HL-60/S4 treated with phorbol 12-myristate 13-acetate at 8.2 ng/mL for 4 days and 3 days (cell line): Measurements from ENCODE around the gene ST8SIA4.
"Not testable (repeated sequence)": the region's sequence is repeated elsewhere in the genome, so short reads cannot be mapped to it uniquely, and the experiment has no call there.

ENCODE experiments used
- in situ Hi-C: fragments of 300-500 bp; cut with MboI; formaldehyde crosslinking; loops from 2 replicates; pipeline ENCODE4 v1.15.0; 2022; ENCODE audit warnings: low sequenced_read_pairs

Gene ST8SIA4

GRCh38 chr5:100789694-100790093 is 113.4 kb downstream of the ST8SIA4 start:
- in situ Hi-C loops = no loop called here

- in situ Hi-C loops = no loop called here
These were observed 114.7 kb downstream of the ST8SIA4 start for GRCh38 chr5:100788417-100788816.

GRCh38 chr5:100787648-100788047 is 115.4 kb downstream of the ST8SIA4 start:
- in situ Hi-C loops = no loop called here

- in situ Hi-C loops = not testable (repeated sequence)
These were observed 117.5 kb downstream of the ST8SIA4 start for GRCh38 chr5:100785536-100785935.

- in situ Hi-C loops = no loop called here
These were observed 122.7 kb downstream of the ST8SIA4 start for GRCh38 chr5:100780376-100780870.

- in situ Hi-C loops = no loop called here
These were observed 123.3 kb downstream of the ST8SIA4 start for GRCh38 chr5:100779669-100780375.

GRCh38 chr5:100777680-100778300 is 125.3 kb downstream of the ST8SIA4 start:
- in situ Hi-C loops = no loop called here

- in situ Hi-C loops = no loop called here
These were observed 127.6 kb downstream of the ST8SIA4 start for GRCh38 chr5:100775533-100775855.

- in situ Hi-C loops = no loop called here
These were observed 130.5 kb downstream of the ST8SIA4 start for GRCh38 chr5:100772548-100772947.

- in situ Hi-C loops = no loop called here
These were observed 131.1 kb downstream of the ST8SIA4 start for GRCh38 chr5:100772006-100772405.

GRCh38 chr5:100771181-100771580 is 131.9 kb downstream of the ST8SIA4 start:
- in situ Hi-C loops = no loop called here

GRCh38 chr5:100768221-100768620 is 134.9 kb downstream of the ST8SIA4 start:
- in situ Hi-C loops = no loop called here

- in situ Hi-C loops = no loop called here
These were observed 140.1 kb downstream of the ST8SIA4 start for GRCh38 chr5:100762995-100763394.

- in situ Hi-C loops = no loop called here
These were observed 141.0 kb downstream of the ST8SIA4 start for GRCh38 chr5:100762108-100762507.

GRCh38 chr5:100761192-100761591 is 141.9 kb downstream of the ST8SIA4 start:
- in situ Hi-C loops = no loop called here

GRCh38 chr5:100760688-100761087 is 142.4 kb downstream of the ST8SIA4 start:
- in situ Hi-C loops = no loop called here

GRCh38 chr5:100758780-100759179 is 144.3 kb downstream of the ST8SIA4 start:
- in situ Hi-C loops = no loop called here

GRCh38 chr5:100758306-100758705 is 144.8 kb downstream of the ST8SIA4 start:
- in situ Hi-C loops = no loop called here

- in situ Hi-C loops = no loop called here
These were observed 145.5 kb downstream of the ST8SIA4 start for GRCh38 chr5:100757618-100758017.
